Islet precursor cell (in vitro differentiated cells): ENCODE measurements around the gene MIGA1.
A peak's percentile ranks its signal among the peaks of the same experiment; 100 is the strongest.
"Not testable (repeated sequence)": the region's sequence is repeated elsewhere in the genome, so short reads cannot be mapped to it uniquely, and the experiment has no call there.

Experiments
- DNase-seq: peaks from one replicate; pipeline ENCODE4 v3.0.0-alpha.2; 2018

The MIGA1 gene, protein sequence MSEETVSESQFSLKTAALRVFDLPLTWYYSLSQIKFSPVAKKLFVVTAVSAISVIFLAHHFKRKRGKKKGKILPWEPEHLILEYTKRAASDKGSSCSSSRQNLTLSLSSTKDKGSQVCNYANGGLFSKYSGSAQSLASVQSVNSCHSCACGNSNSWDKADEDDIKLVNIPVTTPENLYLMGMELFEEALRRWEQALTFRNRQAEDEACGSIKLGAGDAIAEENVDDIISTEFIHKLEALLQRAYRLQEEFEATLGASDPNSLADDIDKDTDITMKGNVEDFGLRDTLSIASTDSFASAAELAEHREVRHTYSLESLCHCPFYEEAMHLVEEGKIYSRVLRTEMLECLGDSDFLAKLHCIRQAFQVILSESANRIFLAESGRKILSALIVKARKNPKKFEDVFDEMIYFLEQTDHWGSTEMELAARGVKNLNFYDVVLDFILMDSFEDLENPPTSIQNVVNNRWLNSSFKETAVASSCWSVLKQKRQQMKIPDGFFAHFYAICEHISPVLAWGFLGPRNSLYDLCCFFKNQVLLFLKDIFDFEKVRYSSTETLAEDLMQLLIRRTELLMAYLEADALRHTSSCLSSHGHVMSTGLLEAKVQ

DNA sequence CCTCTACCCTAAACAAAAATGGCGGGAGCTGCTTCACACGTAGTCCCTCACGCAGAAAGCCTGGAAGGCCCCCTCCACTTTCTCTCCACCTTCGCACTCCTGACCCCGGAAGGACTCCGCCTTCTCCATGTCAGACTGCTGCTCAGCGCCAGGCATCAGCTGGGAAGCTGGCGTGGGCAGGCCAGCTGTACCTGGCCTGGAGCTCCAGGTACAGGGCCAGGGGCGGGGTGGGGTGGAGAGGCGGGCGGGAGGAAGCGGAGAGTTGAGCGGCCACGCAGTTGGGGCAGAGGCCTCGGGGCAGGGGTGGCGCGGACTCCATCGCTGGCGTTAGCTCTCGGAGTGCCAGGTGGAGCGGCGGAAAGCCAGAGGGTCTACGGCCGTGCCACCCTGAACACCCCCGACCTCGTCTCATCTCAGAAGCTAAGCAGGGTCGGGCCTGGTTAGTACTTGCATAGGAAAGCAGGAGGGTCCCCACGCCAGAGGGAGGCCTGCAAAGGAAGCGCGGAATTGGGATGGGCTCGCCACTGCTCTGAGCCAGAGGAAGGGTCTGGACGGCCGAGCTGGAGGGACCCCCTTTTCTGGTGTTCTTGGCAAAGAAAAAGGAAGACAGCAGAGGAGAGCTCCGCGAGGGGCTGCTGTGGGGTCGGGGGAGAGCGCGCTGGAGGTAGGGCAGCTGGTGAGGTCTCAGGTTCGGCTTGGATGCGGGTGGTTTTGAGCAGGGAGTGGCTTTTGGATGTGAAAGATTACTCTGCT lies at the start of gene MIGA1:
TSS of gene MIGA1 (plus strand) at position 121 of the 753 bp plus-strand sequence. CDS start 3,604 bp downstream, outside the sequence.
- DNase-seq = peak; percentile 97

GRCh38 chr1:77732090-77732489 lies 47.4 kb upstream of the MIGA1 start:
- DNase-seq = no peak

DNA sequence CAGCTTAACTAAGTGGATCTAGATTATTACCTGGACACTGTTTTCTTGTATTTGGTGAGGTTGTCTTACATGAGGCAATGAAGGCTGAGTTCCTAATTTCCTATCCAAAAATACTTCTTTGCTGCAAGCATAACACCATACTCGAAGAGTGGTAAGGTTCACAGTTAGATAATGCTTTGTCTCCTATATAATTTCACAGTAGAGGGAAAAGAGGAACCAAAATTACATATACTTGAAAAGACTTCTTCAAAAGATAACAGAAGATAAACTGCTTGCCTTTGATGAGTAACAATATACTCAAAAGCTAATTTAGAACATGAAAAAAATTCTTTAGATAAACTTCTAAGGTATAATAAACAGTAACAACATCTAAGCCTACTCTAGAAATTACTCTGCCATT lies 40.2 kb upstream of the MIGA1 start:
- no peak for DNase-seq

DNA sequence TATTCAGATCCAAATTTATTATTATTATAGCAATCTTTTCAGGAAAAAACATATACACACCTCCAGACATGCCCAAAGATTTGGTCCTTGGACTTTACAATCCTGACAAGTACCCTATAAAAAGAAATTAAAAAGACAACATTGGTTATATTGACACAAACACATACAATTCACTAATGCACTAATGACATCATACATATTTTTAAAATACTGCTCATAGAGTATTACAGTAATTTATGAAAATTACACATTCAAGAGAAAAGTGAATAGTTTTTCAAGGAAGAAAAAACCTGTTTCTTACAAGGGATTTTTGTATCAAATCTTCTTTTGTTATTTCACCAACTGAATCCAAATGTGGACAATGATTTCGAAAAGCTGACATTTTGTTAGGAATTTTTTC lies 38.1 kb upstream of the MIGA1 start:
- DNase-seq = no peak

- DNase-seq = no peak
Measured at GRCh38 chr1:77742011-77742555, 37.4 kb upstream of the MIGA1 start.

DNA sequence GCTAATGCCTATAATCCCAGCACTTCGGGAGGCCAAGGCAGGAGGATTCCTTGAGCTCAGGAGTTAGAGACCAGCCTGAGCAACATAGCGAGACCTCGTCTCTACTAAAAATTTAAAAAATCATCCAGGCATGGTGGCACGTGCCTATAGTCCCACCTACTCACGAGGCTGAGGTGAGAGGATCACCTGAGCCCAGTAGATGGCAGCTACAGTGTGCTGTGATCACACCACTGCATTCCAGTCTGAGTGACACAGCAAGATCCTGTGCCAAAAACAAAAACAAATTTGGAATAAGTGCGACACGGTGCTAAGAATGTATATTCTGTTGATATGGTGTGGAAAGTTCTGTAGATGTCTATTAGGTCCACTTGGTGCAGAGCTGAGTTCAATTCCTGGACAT lies 34.9 kb upstream of the MIGA1 start:
- no peak for DNase-seq

GRCh38 chr1:77749489-77749888 lies 30.0 kb upstream of the MIGA1 start:
- DNase-seq = not testable (repeated sequence)

DNA sequence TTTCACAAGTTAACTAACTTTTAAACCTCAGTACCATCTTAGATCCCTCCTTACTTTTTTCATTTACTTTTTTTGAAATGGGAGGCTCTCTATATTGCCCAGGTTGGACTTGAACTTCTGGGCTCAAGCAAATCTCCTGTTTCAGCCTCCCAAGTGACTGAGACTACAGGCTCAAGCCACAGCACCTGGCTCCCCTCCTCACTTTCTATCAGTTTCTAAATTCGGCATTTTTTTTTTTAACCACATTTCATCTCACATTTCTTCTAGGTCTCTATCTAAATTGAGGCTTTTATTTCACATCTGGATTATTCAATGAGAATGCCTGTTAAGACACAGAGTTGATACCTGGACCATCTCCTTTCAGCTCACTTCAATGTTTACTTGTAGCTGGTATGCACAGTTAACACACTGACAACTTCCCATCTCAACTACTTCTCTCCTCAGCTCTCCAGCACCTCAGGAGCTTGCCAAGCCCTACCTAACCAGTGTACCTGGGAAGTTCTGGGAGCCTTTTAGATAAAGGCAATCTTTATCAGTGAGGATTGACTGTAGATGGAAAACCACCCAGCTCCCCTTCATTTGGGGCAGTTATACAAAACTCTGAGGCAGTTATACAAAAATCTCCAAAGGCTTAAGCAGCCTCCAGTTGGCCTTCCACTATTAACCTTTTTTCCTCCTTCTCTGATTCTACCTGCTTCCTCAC lies 23.2 kb upstream of the MIGA1 start:
- DNase-seq = no peak

GRCh38 chr1:77757066-77757584 lies 22.3 kb upstream of the MIGA1 start:
- DNase-seq = no peak

DNA sequence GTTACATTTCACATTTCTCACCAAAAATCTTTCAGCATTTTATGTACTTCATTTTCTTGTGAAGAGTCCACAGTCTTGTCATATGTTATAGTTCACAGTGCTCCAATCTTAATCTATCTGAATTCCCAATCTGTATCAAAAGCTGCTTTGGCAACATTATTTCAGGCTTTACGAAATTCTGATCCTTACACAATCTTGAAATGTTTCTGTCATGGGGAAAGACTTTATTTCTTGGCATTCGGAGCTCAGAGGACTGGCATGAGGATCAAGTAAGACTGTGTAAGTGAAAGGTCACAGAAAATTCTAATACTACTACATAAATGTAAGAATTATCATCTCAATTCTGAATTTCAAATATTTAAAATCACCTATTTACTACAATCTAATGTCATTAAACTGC lies 21.8 kb upstream of the MIGA1 start:
- no peak for DNase-seq

- DNase-seq = peak; percentile 96
Measured at GRCh38 chr1:77759071-77760028, 20.1 kb upstream of the MIGA1 start, which contains the start of gene USP33. TSS of gene USP33 (minus strand) at chr1:77759852. CDS start at chr1:77741697, 18,155 bp downstream.

GRCh38 chr1:77762072-77762476 lies 17.4 kb upstream of the MIGA1 start:
- no peak for DNase-seq

DNA sequence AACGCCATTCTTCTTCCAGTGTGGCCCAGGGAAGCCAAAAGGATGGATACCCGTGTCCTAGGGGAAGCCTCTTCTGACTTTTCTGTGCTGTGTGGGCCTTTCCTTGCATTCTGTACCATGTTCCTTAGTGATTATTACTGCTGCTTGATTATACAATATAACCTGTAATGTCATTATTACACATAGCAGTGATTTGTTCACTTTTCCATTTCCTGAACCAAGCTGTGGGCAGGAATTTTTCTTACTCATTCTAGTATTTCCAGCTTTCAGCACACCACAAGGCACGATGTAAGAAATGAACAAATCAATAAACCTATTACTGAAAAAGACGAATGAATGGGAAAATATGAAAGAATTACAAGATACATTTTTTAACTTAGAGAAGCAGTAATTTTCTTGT lies 11.4 kb upstream of the MIGA1 start:
- DNase-seq = no peak

DNA sequence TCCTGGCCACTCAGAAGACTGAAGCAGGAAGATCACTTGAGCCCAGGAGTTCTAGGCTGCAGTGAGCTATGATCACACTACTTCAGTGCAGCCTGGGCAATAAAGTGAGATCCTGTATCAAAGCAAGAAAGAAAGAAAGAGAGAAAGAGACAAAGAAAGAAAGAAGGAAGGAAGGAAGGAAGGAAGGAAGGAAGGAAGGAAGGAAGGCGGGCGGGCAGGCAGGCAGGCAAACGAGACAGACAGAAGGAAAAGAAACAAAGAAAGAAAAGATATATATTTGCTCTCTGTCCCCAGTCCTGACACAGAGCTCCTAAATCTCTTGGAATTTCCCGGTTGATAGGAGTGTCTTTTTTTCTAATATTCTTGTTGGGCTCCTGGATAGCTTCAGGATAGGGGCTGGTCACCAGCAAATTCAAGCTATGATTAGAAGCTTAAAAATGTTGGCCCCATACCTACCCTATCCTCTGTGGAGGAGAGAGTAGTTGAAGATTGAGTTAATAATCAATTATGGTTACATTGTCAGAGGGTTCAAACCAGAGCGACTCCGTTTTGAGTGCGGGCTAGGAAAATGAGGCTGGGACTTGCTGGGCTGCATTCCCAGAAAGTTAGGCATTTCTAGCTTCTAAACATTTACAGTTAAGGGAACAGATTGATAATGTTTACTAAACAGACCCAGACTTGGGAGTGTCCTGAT lies 3.3 kb upstream of the MIGA1 start:
- no peak for DNase-seq

- no peak for DNase-seq
Measured at GRCh38 chr1:77781683-77782082, 2.2 kb downstream of the MIGA1 start.

DNA sequence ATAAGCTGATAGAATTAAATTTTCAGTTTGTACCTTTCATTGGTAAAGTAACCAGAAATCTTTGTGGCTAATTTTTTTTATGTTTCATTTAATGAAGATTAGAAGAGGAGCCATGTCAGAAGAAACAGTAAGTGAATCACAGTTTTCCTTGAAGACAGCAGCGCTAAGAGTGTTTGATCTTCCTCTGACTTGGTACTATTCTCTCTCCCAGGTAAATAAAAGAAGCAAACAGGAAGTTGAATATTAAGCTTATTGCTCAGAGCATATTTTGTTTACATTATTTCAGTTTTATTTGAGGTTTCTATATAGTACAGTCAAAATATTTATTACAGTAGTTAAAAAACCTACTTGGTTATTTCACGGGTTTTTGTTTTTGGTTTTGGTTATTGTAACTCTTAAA lies 3.7 kb downstream of the MIGA1 start:
- DNase-seq = no peak

GRCh38 chr1:77786093-77786741 lies 6.8 kb downstream of the MIGA1 start:
- not testable (repeated sequence) for DNase-seq

DNA sequence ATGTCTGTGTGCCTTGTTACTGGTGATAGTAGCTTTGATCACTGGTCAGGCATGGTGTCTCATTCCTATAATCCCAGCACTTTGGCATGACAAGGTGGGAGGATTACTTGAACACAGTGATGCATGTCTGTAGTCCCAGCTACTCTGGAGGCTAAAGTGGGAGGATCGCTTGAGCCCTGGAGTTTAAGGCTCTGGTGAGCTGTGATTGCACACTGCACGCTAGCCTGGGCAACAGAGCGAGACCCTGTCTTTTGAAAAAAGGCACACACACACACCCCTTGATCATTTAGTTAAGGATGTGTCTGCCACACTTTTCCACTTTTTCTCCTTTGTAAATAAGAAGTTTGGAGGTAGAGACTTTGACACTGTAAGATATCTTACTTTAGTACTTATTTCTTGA lies 15.1 kb downstream of the MIGA1 start:
- no peak for DNase-seq

- DNase-seq = no peak
Measured at GRCh38 chr1:77796695-77797405, 17.4 kb downstream of the MIGA1 start.
